ENCODE measurements around the gene SUGCT. TPM values are rescaled to one million over a fixed set of nuclear protein-coding genes. Genes with fewer than 3 reads are reported as not detected.

The SUGCT gene
- total and polyA plus RNA-seq, 2 of the 8 experiments (the other 6 are each of a cell fraction or from before 2014, with no cell fraction given), result 2.8 to 5.4 TPM

GRCh38 chr7:40276061-40276460 lies 141.3 kb downstream of the SUGCT start:
- Histone ChIP-seq H2AFZ (ENCODE audit: low read length) (no peak overlapping the region), H2BK15ac (ENCODE audit: low read length) (no peak overlapping the region), H4K8ac (ENCODE audit: extremely low read depth, insufficient read depth, low read length) (no peak overlapping the region), H3K14ac (ENCODE audit: insufficient read length) (no peak overlapping the region), H3K9me3 (ENCODE audit: insufficient read depth in 2 of 2, low read depth in 1 of 2, low read length in 1 of 2) (no peaks in the 10 kb centered on the region), H3K27me3 (replicated peaks in 1 of 4; ENCODE audit: control insufficient read depth in 3 of 4, extremely low read depth in 1 of 4, insufficient read depth in 3 of 4, low read length in 3 of 4) (no peaks in the 10 kb centered on the region), H3K23ac (ENCODE audit: insufficient read length) (no peak overlapping the region), H3K23me2 (ENCODE audit: low read depth, low read length) (no peaks in the 10 kb centered on the region), H4K20me1 (replicated peaks in 1 of 2; ENCODE audit: control insufficient read depth in 1 of 2, insufficient read depth in 2 of 2, low read length in 2 of 2) (no peaks in the 10 kb centered on the region), H3K9ac (replicated peaks in 1 of 4; ENCODE audit: extremely low read depth in 1 of 4, low read depth in 3 of 4, low read length in 3 of 4) (no peak overlapping the region), H4K5ac (ENCODE audit: insufficient read length, low read depth, low read length) (no peak overlapping the region), H2BK12ac (ENCODE audit: low read depth, low read length) (no peak overlapping the region), H2BK120ac (replicated peaks; ENCODE audit: low read depth, low read length) (no peak overlapping the region), H3K27ac (ENCODE audit: low read depth, low read length) (no peak overlapping the region), H3K4me2 (ENCODE audit: insufficient read depth in 1 of 2, low read depth in 2 of 2, low read length in 2 of 2) (no peak overlapping the region), H3K4me1 (replicated peaks in 1 of 4; ENCODE audit: control insufficient read depth in 3 of 4, insufficient read depth in 4 of 4, low read length in 3 of 4) (no peaks in the 10 kb centered on the region), H3K18ac (ENCODE audit: extremely low read depth, low read length) (no peak overlapping the region), H2AK5ac (ENCODE audit: low read depth, low read length) (no peak overlapping the region), H3K36me3 (ENCODE audit: control insufficient read depth in 2 of 4, insufficient read depth in 4 of 4, low read length in 3 of 4) (no peaks in the 10 kb centered on the region), H3K4ac (replicated peaks; ENCODE audit: insufficient read length, low read depth, low read length) (no peak overlapping the region), H3K79me1 (ENCODE audit: low read depth, low read length) (no peaks in the 10 kb centered on the region), H3K79me2 (ENCODE audit: control insufficient read depth in 1 of 2, insufficient read depth in 2 of 2, low read length in 2 of 2) (no peaks in the 10 kb centered on the region), H3K4me3 (ENCODE audit: extremely low read depth in 1 of 4, insufficient read depth in 2 of 4, low read depth in 3 of 4, low read length in 4 of 4) (no peak overlapping the region), H2BK20ac (ENCODE audit: low read length) (no peak overlapping the region), H4K91ac (replicated peaks; ENCODE audit: insufficient read length, low read length) (no peak overlapping the region), H2BK5ac (ENCODE audit: low read depth, low read length) (no peak overlapping the region), H3K56ac (replicated peaks; ENCODE audit: insufficient read length, low read depth, low read length) (no peak overlapping the region)
- FAIRE-seq (no peak), DNase-seq (ENCODE audit: low read depth in 1 of 2, low spot score in 2 of 2) (no peak)
- 94% methylated on average over 2 of the region's 2 CpGs; no CpG with 5 or more reads in 1 of the 2 experiments for WGBS, 2 experiments (ENCODE audit: extremely low coverage in 1 of 2, insufficient coverage in 1 of 2, insufficient read length in 1 of 2, insufficient replicate concordance in 2 of 2, low coverage in 1 of 2, low lambda C conversion rate in 2 of 2, missing lambda C conversion rate in 1 of 2)
- TF ChIP-seq YY1 (IDR thresholded peaks at IDR 0.05; ENCODE audit: low read depth, low read length) (no peak), SP4 (IDR thresholded peaks at IDR 0.05; ENCODE audit: low read length) (no peak), ASH2L (IDR thresholded peaks at IDR 0.05; ENCODE audit: low read length) (no peak), BCL11A (IDR thresholded peaks at IDR 0.05; ENCODE audit: low read depth in 2 of 2, low read length in 2 of 2) (no peak), FOSL1 (IDR thresholded peaks at IDR 0.05; ENCODE audit: insufficient read depth, low read depth, low read length) (no peak), NRF1 (IDR thresholded peaks at IDR 0.05; ENCODE audit: low read depth, low read length) (no peak), SP1 (IDR thresholded peaks at IDR 0.05; ENCODE audit: low read depth, low read length) (no peak), JUN (IDR thresholded peaks at IDR 0.05; ENCODE audit: low read depth, low read length) (no peak), POU5F1 (IDR thresholded peaks at IDR 0.05; ENCODE audit: low read depth, low read length) (no peak), GABPA (IDR thresholded peaks at IDR 0.05; ENCODE audit: borderline replicate concordance, insufficient read depth, low read length) (no peak), SIN3A (conservative IDR thresholded peaks at IDR 0.05 in 1 of 2, IDR thresholded peaks at IDR 0.05 in 1 of 2; ENCODE audit: low read depth in 1 of 2, low read length in 2 of 2) (no peak)
- POLR2A ChIA-PET (ENCODE audit: partially characterized antibody), result no interaction called here
- CTCF ChIA-PET (ENCODE audit: partially characterized antibody), result interaction anchor here (0.5 to 0.6 kb wide), 2 partner anchors 12 to 16 kb away, joined by 3 read pairs; no protein-coding TSS in a partner anchor
